ENCODE data around the gene LSAMP. TPM values are rescaled to one million over a fixed set of nuclear protein-coding genes. Genes with fewer than 3 reads are reported as not detected.

LSAMP gene
- total RNA-seq, 2 experiments from 2014 or later: not detected

DNA sequence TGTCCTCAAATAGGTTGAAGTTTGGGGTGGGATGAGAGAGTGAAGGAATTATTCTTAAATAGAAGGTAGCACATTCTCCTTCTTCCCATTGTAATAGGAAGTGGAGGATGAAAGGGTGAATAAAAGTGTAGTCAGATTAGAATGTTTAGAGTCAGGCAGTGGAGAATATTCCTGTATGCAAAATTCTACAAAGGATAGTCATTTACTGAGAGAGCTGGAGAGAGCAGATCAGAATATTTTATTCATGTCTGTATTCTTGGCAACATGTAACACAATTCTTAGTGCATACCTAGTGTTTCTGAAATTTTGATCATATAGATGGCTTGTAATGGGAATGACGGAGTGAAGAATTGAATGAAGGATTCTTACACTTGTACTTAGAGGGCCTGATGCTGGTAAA is 139.1 kb downstream of the LSAMP start:
- intact Hi-C loops (cut with micrococcal nuclease): no loop called here
- TF ChIP-seq, protein P1, sequence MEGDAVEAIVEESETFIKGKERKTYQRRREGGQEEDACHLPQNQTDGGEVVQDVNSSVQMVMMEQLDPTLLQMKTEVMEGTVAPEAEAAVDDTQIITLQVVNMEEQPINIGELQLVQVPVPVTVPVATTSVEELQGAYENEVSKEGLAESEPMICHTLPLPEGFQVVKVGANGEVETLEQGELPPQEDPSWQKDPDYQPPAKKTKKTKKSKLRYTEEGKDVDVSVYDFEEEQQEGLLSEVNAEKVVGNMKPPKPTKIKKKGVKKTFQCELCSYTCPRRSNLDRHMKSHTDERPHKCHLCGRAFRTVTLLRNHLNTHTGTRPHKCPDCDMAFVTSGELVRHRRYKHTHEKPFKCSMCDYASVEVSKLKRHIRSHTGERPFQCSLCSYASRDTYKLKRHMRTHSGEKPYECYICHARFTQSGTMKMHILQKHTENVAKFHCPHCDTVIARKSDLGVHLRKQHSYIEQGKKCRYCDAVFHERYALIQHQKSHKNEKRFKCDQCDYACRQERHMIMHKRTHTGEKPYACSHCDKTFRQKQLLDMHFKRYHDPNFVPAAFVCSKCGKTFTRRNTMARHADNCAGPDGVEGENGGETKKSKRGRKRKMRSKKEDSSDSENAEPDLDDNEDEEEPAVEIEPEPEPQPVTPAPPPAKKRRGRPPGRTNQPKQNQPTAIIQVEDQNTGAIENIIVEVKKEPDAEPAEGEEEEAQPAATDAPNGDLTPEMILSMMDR (IDR thresholded peaks at IDR 0.05): no peak
- CTCF ChIA-PET: no interaction called here
- Mint-ChIP-seq H3K27me3 (no peaks in the 10 kb centered on the region), H3K36me3 (ENCODE audit: low read depth) (no peaks in the 10 kb centered on the region), H3K9me3 (peaks cover 2% of the 10 kb centered on the region), H3K27ac (no peak overlapping the region), H3K4me1 (ENCODE audit: low read depth) (no peaks in the 10 kb centered on the region), H3K4me3 (no peak overlapping the region)
- DNase-seq (no peak), ATAC-seq (no peak)
- POLR2A ChIA-PET: no interaction called here

DNA sequence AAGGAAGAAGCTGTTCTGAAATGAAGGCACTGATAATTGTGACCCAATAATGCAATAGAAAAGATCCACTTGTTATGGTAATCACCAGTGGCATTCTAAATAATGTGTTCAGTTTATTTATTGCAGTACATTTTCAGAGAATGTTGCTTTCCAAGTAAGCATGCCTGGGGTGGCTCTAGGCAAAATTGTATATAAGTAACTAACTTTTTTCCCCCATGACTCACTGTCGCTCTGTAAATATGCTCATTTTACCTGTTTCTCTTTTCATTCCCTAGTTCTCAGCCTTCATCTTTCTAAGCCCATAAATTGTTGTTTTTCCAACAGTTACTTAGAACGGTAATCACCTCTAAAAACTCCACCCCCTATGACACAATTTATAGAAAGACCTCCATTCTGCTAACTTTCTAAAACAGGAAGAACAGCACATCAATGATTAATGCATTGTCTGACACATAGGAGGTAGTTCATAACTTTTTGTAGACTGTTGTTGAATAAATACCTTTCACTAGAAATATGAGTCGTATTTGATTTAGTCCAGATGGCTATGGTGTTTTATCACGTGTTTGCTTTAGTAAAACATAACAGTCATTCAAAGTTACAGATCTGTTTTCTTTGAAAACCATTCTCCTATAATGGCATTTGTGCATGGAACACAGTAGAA is 143.1 kb downstream of the LSAMP start:
- Mint-ChIP-seq H3K4me1 (ENCODE audit: low read depth) (no peaks in the 10 kb centered on the region), H3K4me3 (no peak overlapping the region), H3K9me3 (no peaks in the 10 kb centered on the region), H3K36me3 (ENCODE audit: low read depth) (no peaks in the 10 kb centered on the region), H3K27me3 (no peaks in the 10 kb centered on the region), H3K27ac (no peak overlapping the region)
- TF ChIP-seq, protein P1 (IDR thresholded peaks at IDR 0.05): no peak
- intact Hi-C loops (cut with micrococcal nuclease): no loop called here
- CTCF ChIA-PET: no interaction called here
- ATAC-seq: no peak
- DNase-seq: no peak
- POLR2A ChIA-PET: no interaction called here

DNA sequence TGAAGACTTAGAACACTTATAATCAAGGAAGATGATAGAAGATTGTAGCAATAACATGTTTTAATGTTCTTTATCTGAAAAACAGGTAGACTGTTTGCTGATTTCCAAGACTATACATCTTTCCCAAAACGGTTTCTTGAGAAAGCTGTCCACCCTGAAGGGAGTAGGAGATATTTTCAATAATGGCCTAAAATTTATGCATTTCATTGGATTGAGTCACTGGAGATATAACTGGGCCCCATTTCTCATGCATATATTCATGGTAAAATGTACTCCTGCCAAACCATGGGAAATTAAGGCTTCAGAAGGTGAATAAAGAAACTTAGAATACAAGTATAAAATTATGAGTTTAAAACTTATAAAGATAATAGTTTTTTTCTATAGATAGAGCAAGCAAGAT is 143.9 kb downstream of the LSAMP start:
- TF ChIP-seq, protein P1 (IDR thresholded peaks at IDR 0.05): no peak
- no peaks in the 10 kb centered on the region for H3K27me3 Mint-ChIP-seq
- ChIA-PET POLR2A (no interaction called here), CTCF (no interaction called here)
- H3K27ac Mint-ChIP-seq: no peak overlapping the region
- H3K36me3 Mint-ChIP-seq (ENCODE audit: low read depth): no peaks in the 10 kb centered on the region
- H3K4me3 Mint-ChIP-seq: no peak overlapping the region
- no peak for ATAC-seq
- intact Hi-C loops (cut with micrococcal nuclease): no loop called here
- H3K4me1 Mint-ChIP-seq (ENCODE audit: low read depth): no peaks in the 10 kb centered on the region
- no peaks in the 10 kb centered on the region for H3K9me3 Mint-ChIP-seq
- no peak for DNase-seq

DNA sequence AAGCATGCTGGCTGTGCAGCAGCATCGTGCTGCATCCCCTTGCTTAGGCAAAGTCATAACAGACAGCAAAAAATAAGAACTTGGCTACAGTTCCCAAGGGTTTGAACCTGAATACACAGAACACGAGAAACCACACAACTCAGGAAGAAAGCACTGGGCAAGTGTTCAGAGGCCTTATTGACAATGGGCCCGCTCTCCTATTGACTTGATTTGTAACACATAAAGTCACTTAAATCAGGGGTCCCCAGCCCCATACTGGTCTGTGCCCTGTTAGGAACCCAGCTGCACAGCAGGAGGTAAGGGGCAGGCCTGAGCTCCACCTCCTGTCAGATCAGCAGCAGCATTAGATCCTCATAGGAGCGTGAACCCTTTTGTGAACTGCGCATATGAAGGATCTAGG is 145.1 kb downstream of the LSAMP start:
- no peak overlapping the region for H3K27ac Mint-ChIP-seq
- H3K9me3 Mint-ChIP-seq: no peaks in the 10 kb centered on the region
- TF ChIP-seq, protein P1 (IDR thresholded peaks at IDR 0.05): no peak
- H3K36me3 Mint-ChIP-seq (ENCODE audit: low read depth): no peaks in the 10 kb centered on the region
- intact Hi-C loops (cut with micrococcal nuclease): no loop called here
- ChIA-PET POLR2A (no interaction called here), CTCF (no interaction called here)
- no peak overlapping the region for H3K4me3 Mint-ChIP-seq
- DNase-seq: no peak
- no peaks in the 10 kb centered on the region for H3K27me3 Mint-ChIP-seq
- ATAC-seq: no peak
- H3K4me1 Mint-ChIP-seq (ENCODE audit: low read depth): no peaks in the 10 kb centered on the region

DNA sequence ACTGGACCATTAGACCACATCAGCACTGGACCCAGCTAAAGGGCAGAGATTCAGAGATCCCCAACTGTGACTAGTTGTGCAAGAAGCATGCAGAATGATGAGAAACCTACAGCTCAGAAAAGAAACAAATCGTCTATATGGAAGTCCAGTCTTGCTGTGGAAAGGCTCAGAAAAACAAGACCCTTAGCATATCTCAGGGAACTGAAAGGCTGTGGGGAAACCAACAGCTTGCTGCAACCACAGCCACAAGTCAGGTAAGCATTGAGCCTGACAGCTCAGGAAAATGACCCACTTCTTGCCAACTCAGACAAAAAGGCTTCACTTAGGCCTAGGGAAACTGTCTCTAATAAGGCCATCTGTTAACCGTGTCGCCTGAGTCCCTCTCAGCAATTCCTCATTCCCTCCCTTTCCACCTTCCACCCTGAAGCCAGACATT is 145.6 kb downstream of the LSAMP start:
- no peak overlapping the region for H3K4me3 Mint-ChIP-seq
- ChIA-PET CTCF (no interaction called here), POLR2A (no interaction called here)
- no peak overlapping the region for H3K27ac Mint-ChIP-seq
- no peaks in the 10 kb centered on the region for H3K36me3 Mint-ChIP-seq (ENCODE audit: low read depth)
- intact Hi-C loops (cut with micrococcal nuclease): no loop called here
- ATAC-seq (no peak), DNase-seq (no peak)
- no peaks in the 10 kb centered on the region for H3K27me3 Mint-ChIP-seq
- no peaks in the 10 kb centered on the region for H3K4me1 Mint-ChIP-seq (ENCODE audit: low read depth)
- H3K9me3 Mint-ChIP-seq: no peaks in the 10 kb centered on the region
- TF ChIP-seq, protein P1 (IDR thresholded peaks at IDR 0.05): no peak

Measured in activated CD8-positive, alpha-beta T cell treated with anti-CD3 and anti-CD28 coated beads for 36 hours (primary cell).